Renal cortical epithelial cell (primary cell): ENCODE data around the gene UCP2. TPM values are rescaled to one million over a fixed set of nuclear protein-coding genes. Genes with fewer than 3 reads are reported as not detected.

Experiments
- DNase-seq: peaks from one replicate; pipeline ENCODE4 v3.0.0-alpha.2; 2011; ENCODE audit warnings: low read depth
- total RNA-seq: library from RNA; depleted of rRNA; stranded (reverse); fragments of >200 nt; gene quantifications from 2 replicates; pipeline ENCODE4 v1.2.3, GENCODE V29; 2014

Gene UCP2
- total RNA-seq, 1 donor from 2014 or later: 48.6 TPM

DNA sequence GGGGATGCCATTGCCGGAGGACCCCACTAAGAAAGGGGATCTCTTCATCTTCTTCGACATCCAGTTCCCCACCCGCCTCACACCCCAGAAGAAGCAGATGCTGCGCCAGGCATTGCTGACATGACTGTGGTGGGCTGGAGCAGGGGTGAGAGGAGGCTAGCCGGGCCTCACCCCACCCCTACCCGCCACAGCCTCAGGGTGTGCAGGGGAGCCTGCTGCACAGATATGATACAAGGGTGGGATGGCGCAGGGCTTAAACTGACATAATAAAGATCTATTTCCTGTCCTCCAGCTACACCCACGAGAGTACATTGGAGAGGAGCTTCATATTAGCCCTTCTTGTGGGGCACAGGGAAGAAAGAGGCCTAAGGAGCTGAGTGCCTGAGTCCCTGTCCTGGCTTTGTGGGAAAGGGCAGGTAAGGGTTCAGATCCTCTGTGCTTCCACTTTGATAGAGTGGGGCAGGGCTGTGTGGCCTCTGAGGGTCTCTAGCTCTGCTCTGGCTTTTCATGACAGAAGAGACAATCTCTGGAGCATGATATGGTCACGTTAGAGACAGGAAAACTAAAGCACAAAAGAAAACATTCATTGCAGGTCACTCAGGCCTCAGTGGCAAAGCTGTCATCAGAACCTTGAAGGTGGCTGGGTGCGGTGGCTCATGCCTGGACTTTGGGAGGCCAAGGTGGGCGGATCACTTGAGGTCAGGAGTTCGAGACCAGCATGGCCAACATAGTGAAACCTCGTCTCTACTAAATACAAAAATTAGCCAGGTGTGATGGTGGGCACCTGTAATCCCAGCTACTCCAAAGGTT, 12.4 kb downstream of the UCP2 start:
- no peak for DNase-seq

DNA sequence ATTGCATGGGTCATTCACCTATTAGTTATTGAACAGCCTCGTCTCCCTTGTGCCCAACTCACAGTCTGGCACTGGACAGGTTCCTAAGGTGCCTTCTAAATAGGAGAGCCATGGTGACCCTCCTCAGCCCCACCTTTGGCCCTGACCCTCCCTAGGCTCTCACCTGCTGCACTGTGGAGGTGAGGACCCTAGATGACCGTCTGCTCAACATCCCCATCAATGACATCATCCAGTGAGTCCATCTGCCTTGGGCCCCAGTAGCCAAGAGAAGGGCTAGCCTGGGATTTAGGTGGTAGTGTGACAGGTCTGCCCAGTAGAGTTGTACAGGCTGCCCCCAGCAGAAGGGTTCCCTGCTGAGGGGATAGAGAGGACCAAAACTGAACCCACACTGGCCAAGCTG, 13.6 kb downstream of the UCP2 start:
- DNase-seq: no peak

DNA sequence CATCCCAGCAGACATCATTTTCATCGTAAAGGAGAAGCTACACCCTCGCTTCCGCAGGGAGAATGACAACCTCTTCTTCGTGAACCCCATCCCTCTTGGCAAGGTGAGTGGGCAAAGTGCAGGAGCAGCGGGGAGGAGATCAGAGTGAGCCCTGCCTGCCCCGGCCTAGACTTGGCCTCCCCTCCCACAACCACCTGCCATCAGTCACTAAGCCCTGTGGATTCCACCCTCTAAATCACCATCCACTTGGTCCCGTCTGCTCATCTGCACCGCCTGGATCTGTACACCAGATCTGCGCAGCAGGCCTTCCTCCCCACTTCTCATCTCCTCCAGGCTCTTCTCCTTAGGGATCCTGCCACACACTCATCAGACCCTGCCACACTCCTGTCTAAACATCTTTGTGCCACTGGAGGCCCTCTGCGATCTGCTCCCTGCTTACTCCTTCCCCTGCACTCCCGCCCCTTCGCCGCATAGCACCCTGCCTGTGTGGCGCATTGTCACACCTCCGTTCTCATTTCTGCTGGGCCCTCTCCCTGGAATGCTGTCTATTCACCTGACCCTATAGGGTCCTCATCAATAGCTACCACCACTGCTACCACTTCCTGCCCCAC, 14.2 kb downstream of the UCP2 start:
- no peak for DNase-seq

DNA sequence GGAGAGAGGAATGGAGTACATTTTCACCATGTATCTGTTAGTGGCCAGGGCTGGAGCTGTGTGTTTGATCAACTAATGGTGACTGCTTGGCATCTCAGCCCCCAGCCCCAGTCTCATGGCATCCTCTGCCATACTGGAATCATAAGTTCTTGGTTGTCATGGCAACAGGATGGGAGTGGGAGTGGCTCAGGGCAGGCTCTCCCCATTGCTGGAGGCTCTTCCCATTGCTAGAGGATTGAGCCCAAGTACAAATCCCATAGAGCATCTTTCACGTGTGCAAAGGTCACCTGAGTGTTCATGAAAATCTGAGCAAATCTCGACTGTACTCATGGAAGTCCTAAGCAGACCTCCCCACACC, 16.9 kb downstream of the UCP2 start:
- DNase-seq: no peak

DNA sequence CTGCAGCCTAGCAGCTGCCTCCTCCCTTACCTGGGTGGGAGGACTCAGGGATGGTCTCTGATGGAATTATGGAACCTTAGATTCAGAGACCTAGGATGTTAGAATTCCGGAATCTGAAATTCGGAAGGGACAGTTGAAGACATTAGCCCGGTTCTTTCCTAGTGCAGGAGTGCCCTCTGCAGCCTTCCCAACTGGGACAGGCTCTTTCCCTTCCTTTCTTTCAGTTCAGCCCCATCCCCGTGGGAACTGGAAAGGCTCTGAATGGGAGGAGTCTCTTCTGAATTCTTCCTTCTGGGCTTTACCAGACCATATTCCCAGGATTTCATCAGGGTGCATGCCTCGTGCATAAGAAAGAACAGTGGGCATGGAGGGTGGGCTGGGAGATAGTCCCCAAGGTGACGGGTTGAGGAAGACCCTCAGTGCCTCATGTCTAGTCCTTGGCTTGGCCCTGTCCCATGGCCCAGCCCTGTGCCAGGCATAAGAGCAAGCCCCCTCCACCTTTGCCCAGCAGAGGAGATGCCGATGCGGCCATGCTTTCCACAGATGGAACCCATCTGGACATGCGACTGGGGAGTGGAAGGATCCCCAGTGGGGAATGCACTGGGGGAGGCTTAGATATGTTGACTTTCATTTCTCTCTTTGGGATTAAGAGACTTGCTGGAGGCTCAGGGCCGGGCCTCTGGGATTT, 17.4 kb downstream of the UCP2 start:
- no peak for DNase-seq

DNA sequence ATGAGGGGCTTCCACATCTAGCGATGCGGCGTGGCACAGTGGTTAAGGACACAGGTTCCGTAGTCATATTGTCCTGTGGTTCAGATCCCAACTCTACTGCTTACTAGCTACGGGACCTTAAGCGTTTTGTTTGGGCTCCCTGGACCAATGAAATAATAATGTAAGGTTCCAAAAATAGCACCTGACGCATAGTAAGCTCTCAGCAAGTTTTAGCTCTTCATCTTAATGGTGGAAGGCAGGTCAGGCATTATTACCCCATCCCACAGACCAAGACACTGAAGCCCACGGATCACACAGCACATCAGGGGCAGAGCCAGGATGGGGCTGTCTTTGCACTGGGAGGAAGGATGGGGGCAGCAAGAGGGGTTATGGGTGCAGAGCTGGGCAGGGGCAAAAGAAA, 18.8 kb downstream of the UCP2 start:
- DNase-seq: no peak

DNA sequence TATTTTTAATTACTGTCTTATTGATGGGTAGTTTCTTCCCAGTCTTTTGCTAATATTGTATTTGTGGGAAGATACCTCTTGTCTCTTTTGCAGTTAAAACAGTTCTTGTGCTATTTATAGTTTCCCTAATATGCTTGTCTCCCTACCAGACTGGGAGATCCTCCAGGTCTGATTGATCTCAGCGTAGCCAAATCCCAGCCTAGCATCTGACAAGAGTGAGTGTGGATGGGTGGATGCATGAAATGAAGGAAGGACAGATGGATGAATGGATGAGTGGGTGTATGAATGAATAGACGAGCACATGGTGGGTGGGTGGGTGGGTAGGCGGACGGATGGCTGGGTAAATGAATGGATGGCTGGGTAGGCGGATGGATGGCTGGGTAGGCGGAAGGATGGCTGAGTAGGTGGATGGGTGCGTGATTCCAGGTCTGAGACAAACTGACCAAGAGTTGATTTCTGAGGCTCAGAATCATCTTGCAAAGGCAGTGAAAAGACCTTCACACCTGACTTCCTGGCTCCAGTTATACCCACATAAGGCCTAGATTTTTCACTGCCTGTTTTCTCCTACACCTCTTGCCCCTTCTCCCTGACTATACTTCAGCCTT, 20.4 kb downstream of the UCP2 start:
- DNase-seq: no peak

DNA sequence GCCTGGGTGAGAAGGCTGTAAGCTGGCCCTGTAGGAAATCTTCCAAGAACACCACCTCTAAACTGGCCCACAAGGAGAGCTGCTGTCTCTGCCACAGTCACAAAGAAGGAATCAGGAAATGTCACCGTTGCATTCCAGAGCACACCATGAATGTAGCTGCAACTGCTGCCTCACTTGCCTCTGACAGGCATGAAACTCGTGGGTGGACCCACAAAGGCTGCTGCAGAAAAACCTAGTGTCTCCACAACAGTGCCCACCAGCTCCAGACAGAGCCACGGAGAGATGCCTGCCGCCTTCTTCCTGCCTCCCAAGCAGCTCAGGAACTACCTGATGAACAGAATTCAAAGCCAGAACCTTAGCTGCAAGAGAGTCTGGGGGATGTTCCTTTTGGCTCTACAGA, 21.3 kb downstream of the UCP2 start:
- peak; percentile 49 for DNase-seq

DNA sequence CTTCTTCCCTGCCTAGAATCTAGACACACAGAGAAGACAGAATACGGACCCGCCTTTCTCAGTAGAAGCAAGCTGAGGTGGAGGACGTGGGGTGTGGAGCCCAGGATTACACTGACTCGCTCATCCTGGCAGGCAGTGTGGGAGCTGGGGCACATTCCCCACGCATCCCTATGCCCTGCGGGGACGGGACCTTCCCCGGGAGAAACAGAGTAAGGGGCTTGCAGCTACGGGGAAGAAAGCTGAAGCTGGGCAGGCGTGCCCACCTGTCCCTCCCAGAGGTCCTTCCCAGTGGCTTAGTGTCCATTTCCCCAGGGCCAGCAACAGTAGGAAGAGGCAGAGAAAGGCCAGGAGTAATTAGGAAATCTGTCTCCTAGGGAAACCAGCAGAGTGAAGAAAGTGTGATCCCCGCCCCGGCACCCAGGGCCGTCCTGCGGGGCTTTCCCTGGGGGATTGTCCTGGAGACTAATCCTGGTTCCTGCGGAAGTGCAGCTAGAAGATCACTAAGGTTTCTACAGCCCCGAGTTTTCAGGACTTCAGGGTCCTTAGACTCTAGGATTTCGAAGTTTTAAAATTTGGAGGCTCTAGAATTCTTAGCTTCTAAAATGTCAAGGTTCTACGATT, 24.0 kb downstream of the UCP2 start:
- no peak for DNase-seq

DNA sequence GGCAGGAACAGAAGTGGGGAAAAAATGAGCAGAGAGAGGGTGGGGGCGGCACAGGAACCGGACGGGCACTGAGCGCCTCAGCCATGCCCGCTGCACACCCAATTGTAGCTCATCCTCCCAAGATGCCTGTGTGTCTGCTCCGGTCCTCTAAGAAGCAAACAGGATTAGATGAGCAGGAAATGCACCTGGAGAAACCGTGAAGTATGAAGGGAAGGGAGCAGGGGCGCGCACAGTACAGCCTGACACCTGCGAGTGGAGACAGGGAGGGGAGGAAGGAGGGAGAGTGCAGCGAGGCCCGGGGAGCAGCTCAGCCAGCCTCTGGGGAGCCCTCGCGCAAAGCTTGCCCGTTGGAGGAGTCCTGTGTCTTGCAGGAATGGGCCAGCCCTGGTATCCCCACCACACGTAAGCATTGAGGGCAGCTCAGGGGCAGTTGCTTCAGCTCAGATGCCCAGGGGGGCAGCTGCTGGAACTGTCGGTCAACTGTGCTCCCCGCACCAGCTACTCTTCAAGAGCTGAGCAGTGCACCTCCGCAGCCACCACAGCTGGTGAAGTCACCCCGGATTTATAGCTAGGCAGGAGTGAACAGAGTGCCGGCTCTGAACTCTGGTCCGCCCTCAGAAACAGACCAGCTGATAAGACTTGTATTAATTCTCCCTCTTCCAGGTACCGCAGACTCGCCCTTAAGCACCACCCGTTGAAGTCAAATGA, 24.8 kb downstream of the UCP2 start:
- no peak for DNase-seq

DNA sequence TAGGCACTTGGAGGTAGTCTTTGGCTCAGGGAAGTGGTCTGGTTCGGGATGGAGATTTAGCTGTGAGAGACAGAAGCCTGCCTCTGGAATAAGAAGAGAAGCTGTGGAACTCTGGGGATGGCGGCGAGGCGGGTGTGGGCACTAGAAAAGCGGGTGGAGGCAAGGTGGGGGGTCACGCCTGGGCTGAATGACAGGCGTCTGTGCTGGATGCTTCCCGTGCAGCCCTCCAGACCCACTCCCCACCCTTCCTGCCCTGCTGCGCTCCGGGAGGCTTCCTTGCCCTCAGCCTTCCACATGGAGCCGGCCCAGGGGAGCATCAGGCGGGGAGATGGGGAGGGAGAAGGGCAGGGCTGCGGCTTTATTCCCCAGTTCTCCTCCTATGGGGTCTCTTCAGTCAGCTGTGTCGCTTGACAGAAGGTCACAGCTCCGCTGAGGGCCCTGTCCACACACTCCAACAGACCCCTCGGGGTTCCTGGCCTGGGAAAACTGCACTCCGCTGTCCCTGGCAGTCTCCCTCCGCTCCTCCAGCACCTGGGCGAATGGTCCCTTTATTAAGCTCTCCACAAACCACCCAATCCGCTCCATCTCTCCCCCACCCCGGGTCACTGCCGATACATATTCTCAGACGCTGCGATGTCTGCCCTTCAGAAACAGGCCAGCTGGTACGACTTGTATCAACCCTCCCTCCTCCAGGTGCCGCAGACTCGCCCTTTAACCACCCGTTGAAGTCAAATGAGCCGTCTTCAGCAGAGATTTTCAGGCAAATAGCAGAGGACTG, 25.6 kb downstream of the UCP2 start:
- no peak for DNase-seq

DNA sequence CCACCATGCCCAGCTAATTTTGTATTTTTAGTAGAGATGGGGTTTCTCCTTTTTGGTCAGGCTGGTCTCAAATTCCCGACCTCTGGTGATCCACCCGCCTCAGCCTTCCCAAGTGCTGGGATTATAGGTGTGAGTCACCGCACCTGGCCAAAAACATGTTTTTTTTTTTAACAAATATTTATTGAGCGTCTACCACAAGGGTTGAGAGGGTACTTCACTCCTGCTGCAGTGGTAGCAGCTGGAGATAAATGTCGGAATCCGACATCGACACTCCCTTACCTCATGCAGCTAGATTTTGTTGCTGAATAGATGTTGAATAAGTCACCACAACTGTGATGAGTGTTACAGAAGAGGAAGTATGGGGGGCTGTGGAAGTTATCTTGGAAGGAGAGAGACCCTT, 30.8 kb downstream of the UCP2 start:
- no peak for DNase-seq

DNA sequence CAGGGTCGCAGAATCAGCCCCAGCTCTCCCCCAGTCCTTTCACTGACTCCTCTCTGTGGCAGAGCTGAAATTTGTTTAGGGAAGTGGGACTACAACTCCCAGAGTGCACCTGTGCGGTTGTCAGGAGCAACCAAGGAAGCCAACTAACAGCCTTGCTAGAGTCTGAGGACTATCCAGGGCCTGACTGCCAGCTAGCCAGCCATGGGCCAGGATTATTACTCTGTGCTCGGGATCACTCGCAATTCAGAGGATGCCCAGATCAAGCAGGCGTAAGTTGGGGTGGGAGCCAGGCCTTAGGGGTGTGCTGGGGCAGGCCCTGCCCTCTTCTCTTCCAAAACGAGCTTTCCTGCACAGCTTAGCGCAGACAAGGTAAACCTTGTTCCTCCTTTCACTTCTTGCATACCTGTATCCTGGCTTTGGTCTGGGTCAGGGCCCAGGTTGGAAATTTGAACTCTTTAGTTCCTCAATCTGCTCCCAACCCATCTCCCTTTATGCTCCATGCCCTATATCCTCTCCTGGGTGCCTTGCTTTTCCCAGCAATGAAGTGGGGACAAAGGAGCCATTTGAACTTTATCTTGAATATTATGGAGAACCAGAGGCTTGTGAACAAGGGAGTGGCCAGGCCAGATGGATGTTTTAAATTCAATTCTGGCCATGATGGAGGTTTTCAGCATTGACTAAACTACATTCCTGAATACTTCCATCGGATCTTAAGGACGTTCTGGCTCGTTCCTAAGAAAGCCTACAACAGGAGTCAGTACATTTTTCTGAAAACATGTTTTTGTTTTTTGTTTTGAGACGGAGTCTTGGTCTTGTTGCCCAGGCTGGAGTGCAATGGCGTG, 31.6 kb downstream of the UCP2 start, which contains the start of gene DNAJB13:
Gene DNAJB13 (plus strand): TSS at position 158 of the 842 bp plus-strand sequence. CDS start 44 bp downstream, at position 202.
- DNase-seq: peak; percentile 58

DNA sequence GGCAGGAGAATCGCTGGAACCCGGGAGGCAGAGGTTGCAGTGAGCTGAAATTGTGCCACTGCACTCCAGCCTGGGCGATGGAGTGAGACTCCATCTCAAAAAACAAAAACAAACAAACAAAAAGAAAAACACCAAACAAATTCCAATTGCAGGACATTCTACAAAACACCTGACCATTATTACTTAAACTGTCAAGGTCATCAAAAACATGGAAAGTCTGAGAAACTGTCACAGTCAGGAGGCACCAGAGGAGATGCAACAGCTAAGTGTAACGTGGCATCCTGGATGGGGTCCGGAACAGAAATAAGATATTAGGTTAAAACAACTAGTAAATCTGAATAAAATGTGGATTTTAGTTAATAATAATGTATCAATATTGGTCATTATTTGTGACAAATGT, 32.7 kb downstream of the UCP2 start:
- DNase-seq: no peak

DNA sequence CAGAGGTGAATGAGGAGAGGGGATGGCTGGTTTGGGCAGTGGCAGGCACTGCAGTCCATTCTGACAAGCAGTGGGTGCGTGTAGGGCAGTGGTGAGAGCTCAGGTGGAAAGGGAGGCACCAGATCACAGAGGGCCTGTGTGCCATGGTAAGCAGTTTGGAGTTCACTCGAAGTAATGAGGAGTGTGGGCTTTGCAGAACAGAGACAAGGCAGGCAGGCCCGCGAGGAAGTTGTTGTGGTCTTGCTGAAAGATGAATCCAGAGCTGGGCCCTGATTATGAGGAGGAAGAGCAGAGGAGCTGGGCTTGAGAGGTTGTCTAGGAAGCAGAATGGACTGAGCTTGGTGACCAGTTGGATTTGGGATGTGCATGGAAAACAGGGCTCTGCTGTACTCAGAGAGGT, 33.4 kb downstream of the UCP2 start:
- no peak for DNase-seq

DNA sequence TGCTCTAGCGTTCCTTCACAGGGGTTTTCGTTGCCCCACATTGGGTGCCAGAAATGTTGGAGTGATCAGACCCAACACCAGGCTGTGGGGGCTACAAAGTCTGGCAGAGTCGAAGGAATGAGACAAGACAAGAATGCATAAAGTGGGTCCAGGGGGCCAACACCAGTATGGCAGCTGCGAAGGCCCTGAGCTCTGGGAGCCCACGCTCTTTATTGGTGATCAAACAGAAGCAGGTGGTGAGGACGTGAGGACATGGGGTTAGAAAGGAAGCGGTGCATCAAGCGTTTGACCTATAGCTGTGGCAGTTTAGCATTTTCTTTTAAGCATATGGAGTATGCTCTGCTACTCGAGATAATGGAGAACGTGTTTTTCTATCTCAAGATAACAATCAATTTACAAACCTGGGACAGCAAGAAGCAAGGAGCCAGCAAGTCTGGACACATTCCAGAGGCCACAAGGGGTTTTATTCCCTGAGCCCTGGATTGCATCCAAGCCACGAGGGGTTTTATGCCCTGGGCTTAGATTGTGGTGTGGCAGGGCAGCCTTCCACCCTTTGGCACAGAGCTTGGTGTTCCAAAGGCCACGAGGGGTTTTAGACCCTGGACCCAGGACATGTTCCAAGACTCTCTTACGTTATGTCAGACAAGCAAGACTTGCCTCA, 35.7 kb downstream of the UCP2 start:
- no peak for DNase-seq

DNA sequence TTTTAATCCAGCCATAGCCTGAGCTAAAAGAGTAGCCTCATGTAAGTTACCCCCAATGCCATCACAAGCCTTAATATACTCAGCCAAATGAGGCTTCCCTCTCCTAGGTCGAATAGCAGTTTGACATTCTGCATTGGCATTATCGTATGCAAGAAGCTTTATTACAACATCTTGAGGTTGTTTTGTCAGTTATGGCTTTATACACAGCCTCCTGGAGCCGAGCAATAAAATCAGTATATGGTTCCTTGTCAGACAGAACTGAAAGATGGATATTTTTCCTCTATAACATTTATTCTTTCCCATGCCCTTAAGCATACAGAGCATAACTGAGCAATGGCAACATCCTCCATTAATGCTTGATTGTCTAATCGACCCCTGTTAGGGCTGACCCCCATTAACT, 37.2 kb downstream of the UCP2 start:
- DNase-seq: no peak

DNA sequence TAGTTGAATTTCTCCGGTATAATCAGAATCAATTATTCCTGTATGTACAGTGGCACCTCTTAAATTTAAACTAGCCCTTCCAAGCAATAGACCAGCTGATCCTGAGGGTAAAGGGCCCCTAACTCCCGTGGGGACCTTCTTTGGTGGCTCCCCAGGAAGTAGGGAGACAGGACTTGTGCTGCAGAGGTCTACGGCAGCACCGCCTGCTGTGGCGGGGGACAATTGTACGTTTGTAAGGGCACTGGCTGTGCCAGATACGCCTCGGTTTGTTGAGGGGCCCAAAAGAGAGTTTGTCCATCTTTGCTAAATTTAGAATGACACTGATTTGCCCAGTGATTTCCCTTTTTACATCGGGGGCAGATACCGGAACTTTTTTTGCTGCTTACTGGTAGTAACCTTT, 37.7 kb downstream of the UCP2 start:
- DNase-seq: no peak

DNA sequence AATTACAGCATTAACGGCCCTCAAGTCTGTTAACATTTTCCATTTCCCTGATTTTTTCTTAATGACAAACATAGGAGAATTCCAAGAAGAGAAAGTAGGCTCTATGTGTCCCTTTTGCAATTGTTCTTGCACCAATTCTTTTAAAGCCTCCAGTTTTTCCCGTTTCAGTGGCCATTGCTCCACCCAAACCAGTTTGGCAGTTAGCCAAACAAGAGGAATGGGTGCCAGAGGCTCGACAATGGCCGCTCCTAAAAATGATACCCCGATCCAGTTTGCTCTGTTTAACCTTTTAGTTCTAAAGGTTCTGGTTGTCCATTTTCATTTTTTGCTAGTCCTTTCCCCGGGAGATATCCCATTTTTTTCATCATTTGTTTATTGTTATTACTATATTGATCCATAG, 38.6 kb downstream of the UCP2 start:
- DNase-seq: no peak
